ENCODE measurements around the gene CDK1.
"Not testable (repeated sequence)": the region's sequence is repeated elsewhere in the genome, so short reads cannot be mapped to it uniquely, and the experiment has no call there.

The CDK1 gene

GRCh38 chr10:60818134-60818770 is 40.0 kb downstream of the CDK1 start:
- DNase-seq, result no peak

GRCh38 chr10:60819271-60819670 is 41.0 kb downstream of the CDK1 start:
- no peak for DNase-seq

- no peak for DNase-seq
Observed at GRCh38 chr10:60820093-60820754, 41.9 kb downstream of the CDK1 start.

- no peak for DNase-seq
Observed at GRCh38 chr10:60821656-60822055, 43.4 kb downstream of the CDK1 start.

GRCh38 chr10:60822809-60823208 is 44.5 kb downstream of the CDK1 start:
- DNase-seq, result no peak

GRCh38 chr10:60823324-60823723 is 45.0 kb downstream of the CDK1 start:
- no peak for DNase-seq

GRCh38 chr10:60825520-60825919 is 47.2 kb downstream of the CDK1 start:
- no peak for DNase-seq

GRCh38 chr10:60827791-60828488 is 49.7 kb downstream of the CDK1 start:
- no peak for DNase-seq

GRCh38 chr10:60828489-60828852 is 50.2 kb downstream of the CDK1 start:
- DNase-seq, result no peak

GRCh38 chr10:60832136-60832535 is 53.9 kb downstream of the CDK1 start:
- DNase-seq, result not testable (repeated sequence)

GRCh38 chr10:60834401-60834800 is 56.1 kb downstream of the CDK1 start:
- no peak for DNase-seq

GRCh38 chr10:60835049-60835448 is 56.8 kb downstream of the CDK1 start:
- DNase-seq, result no peak

- not testable (repeated sequence) for DNase-seq
Observed at GRCh38 chr10:60841227-60841626, 62.9 kb downstream of the CDK1 start.

GRCh38 chr10:60842694-60843093 is 64.4 kb downstream of the CDK1 start:
- DNase-seq, result no peak
